Uterus (tissue), 4 donors: ENCODE data around the gene CENPB. TPM values are rescaled to one million over a fixed set of nuclear protein-coding genes. Genes with fewer than 3 reads are reported as not detected.
"Not testable (repeated sequence)": the region's sequence is repeated elsewhere in the genome, so short reads cannot be mapped to it uniquely, and the experiment has no call there.

ENCODE experiments used
- DNase-seq, 2 donors: peaks; one replicate each; pipeline ENCODE4 v3.0.0-alpha.2; 2019 to 2020
- H3K27ac ChIP-seq, 2 donors: fragments of 200-600 bp; sonication (generic); 1 replicate in 1 of 2; 2 replicates in 1 of 2; pipeline ENCODE4 v1.5.1; 2016 to 2018
- H3K27me3 ChIP-seq, 2 donors: fragments of 200-600 bp; sonication (generic); one replicate each; pipeline ENCODE4 v1.5.1; 2018 to 2019; ENCODE audit warnings: control low read depth in 1 of 2
- H3K36me3 ChIP-seq, 2 donors: fragments of 200-600 bp; sonication (generic); one replicate each; pipeline ENCODE4 v1.5.1; 2019; ENCODE audit warnings: control low read depth in 1 of 2
- H3K4me1 ChIP-seq, 2 donors: fragments of 200-600 bp; sonication (generic); one replicate each; pipeline ENCODE4 v1.5.1; 2018 to 2019; ENCODE audit warnings: control low read depth in 1 of 2
- H3K4me3 ChIP-seq, 2 donors: fragments of 200-600 bp; sonication (generic); 1 replicate in 1 of 2; 2 replicates in 1 of 2; pipeline ENCODE4 v1.5.1; 2018 to 2019; ENCODE audit warnings: mild to moderate bottlenecking in 1 of 2
- H3K9me3 ChIP-seq, 2 donors: fragments of 200-600 bp; sonication (generic); one replicate each; pipeline ENCODE4 v1.5.1; 2019; ENCODE audit warnings: control low read depth in 1 of 2
- POLR2A ChIP-seq, 2 donors: fragments of 450-650 bp; IDR thresholded peaks; one replicate each; pipeline ENCODE4 v1.6.1; 2016; ENCODE audit warnings: antibody characterized with exemption in 2 of 2, mild to moderate bottlenecking in 1 of 2, moderate library complexity in 1 of 2
- intact Hi-C: fragments of 100-400 bp; cut with DNase I; formaldehyde crosslinking; loops from one replicate; pipeline ENCODE4 v1.15.1; 2023; ENCODE audit warnings: low total_unique reads
- total RNA-seq, 4 donors: library from RNA; depleted of rRNA in 3 of 4; stranded (reverse); fragments of >200 nt in 3 of 4; gene quantifications; one replicate each; pipeline versions ENCODE4 v1.1.0 to v1.2.4, GENCODE V29; 2014 to 2023
- TF ChIP-seq, protein P1 (sequence below), 4 experiments: fragments of 200-600 bp in 2 of 4; fragments of 450-650 bp in 2 of 4; sonication (generic) in 2 of 4; IDR thresholded peaks; one replicate each; pipeline ENCODE4 v1.5.1; 2016 to 2019; ENCODE audit warnings: antibody characterized with exemption in 4 of 4, mild to moderate bottlenecking in 2 of 4, moderate library complexity in 1 of 4
- donor health status: DM: yes; HTN: yes; CAD: no.

CENPB gene, protein sequence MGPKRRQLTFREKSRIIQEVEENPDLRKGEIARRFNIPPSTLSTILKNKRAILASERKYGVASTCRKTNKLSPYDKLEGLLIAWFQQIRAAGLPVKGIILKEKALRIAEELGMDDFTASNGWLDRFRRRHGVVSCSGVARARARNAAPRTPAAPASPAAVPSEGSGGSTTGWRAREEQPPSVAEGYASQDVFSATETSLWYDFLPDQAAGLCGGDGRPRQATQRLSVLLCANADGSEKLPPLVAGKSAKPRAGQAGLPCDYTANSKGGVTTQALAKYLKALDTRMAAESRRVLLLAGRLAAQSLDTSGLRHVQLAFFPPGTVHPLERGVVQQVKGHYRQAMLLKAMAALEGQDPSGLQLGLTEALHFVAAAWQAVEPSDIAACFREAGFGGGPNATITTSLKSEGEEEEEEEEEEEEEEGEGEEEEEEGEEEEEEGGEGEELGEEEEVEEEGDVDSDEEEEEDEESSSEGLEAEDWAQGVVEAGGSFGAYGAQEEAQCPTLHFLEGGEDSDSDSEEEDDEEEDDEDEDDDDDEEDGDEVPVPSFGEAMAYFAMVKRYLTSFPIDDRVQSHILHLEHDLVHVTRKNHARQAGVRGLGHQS
- total RNA-seq: 100 to 1,000 TPM in 2 of 4 donors, 10 to 100 TPM in 2; 18.2 to 127 (median 85.2) TPM

DNA sequence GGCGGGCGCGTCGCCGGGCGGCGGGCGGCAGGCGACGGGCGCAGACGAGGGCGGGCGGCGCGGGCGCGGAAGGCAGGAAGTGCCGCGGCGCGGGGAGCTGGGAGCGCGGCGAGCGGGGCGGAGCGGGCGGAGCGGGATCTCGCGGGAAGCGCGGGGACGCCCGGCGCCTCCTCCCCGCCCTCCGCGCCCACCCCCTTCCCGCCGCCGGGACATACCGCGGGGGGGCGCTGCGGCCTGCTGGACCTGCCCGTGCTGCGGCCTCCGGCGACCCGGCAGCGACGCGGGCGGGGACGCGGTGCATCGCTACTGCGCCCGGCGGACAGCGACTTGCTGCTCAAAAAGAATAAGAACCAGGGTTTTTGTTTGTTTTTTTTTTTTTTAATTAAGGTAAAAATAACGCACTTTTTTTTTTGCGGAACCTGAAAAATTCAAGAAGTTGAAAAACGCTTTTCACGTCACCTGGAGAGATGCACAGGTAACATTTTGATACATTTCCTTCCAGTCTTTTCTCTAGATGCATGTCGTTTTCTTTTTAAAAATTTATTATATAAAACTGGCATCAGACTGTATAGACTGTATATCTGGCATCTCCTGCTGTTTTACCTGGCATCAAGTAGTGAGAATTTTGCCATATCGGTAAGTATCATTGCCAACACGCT lies at the start of gene CENPB:
TSS of gene CENPB (minus strand) at position 76 of the 659 bp plus-strand sequence. CDS start 257 bp downstream, outside the sequence.
- intact Hi-C loops: loop anchor here (5.0 kb wide), 1 partner anchor 36 kb away; the partner anchor contains the start of gene AP5S1
- H3K4me1 ChIP-seq: peaks cover 4 to 18% of the 10 kb centered on the region in 2 donors
- H3K4me3 ChIP-seq: peak within 1 kb of the TSS; percentile 26 to 69
- DNase-seq: peak; percentile 84 to 92
- H3K27me3 ChIP-seq: no peaks in the 10 kb centered on the region
- H3K36me3 ChIP-seq: no peaks in the 10 kb centered on the region
- TF ChIP-seq POLR2A (IDR thresholded peaks at IDR 0.05): peak in 1 of 2 donors; percentile 34
- TF ChIP-seq, protein P1, sequence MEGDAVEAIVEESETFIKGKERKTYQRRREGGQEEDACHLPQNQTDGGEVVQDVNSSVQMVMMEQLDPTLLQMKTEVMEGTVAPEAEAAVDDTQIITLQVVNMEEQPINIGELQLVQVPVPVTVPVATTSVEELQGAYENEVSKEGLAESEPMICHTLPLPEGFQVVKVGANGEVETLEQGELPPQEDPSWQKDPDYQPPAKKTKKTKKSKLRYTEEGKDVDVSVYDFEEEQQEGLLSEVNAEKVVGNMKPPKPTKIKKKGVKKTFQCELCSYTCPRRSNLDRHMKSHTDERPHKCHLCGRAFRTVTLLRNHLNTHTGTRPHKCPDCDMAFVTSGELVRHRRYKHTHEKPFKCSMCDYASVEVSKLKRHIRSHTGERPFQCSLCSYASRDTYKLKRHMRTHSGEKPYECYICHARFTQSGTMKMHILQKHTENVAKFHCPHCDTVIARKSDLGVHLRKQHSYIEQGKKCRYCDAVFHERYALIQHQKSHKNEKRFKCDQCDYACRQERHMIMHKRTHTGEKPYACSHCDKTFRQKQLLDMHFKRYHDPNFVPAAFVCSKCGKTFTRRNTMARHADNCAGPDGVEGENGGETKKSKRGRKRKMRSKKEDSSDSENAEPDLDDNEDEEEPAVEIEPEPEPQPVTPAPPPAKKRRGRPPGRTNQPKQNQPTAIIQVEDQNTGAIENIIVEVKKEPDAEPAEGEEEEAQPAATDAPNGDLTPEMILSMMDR (IDR thresholded peaks at IDR 0.05): peak; percentile 61 to 96 (median 89)
- peak within 1 kb of the TSS; percentile 84 to 85 for H3K27ac ChIP-seq
- H3K9me3 ChIP-seq: no peaks in the 10 kb centered on the region

DNA sequence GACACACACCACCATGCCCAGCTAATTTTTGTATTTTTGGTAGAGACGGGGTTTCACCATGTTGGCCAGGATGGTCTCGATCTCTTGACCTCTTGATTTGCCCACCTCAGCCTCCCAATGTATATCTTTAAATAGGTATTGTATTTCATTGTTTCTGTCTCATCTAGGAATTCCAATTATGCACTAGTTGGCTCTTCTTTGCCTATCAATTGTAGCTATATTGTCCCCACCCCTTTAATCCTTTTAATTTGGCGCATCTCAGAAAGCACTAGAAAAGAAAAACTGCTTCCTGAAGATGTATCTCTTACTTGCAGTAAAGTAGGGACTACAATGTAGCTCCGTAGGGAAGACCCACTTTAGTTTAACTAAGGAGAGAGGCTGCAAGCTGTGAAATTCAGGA lies 49.6 kb upstream of the CENPB start:
- Histone ChIP-seq H3K9me3 (no peaks in the 10 kb centered on the region), H3K27ac (no peak overlapping the region), H3K4me1 (no peaks in the 10 kb centered on the region), H3K36me3 (no peaks in the 10 kb centered on the region), H3K4me3 (no peak overlapping the region), H3K27me3 (no peaks in the 10 kb centered on the region)
- no peak for DNase-seq
- intact Hi-C loops: no loop called here
- TF ChIP-seq, protein P1 (IDR thresholded peaks at IDR 0.05): no peak
- no peak for TF ChIP-seq POLR2A (IDR thresholded peaks at IDR 0.05)

DNA sequence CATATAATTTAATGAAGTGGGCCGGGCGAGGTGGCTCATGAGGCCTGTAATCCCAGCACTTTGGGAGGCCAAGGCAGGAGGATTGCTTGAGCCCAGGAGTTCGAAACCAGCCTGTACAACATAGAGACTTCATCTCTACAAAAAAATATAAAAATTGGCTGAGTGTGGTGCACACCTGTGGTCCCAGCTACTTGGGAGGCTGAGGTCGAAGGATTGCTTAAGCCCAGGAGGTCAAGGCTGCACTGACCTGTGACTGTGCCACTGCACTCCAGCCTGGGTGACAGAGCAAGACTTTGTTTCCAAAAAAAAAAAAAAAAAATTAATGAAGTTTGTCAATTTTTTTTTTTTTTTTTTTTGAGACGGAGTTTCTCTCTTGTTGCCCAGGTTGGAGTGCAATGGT lies 43.4 kb upstream of the CENPB start:
- DNase-seq, H3K4me1 ChIP-seq, H3K36me3 ChIP-seq, H3K27me3 ChIP-seq, intact Hi-C loops, H3K27ac ChIP-seq, H3K9me3 ChIP-seq, H3K4me3 ChIP-seq: not testable (repeated sequence)

DNA sequence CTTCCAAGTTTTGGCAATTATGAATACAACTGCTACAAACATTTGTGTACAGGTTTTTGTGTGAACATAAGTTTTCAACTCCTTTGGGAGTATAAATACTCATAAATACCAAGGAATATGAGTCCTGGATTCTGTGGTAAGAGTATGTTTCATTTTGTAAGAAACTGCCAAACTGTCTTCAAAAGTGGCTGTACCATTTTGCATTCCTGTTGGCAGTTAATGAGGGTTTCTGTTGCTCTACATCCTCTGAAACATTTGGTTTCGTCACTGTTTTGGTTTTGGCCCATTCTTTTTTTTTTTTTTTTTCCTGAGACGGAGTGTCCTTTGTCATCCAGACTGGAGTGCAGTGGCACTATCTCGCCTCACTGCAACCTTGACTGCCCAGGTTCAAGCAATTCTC lies 42.3 kb upstream of the CENPB start:
- Histone ChIP-seq H3K36me3 (no peaks in the 10 kb centered on the region), H3K27ac (no peak overlapping the region), H3K4me1 (no peaks in the 10 kb centered on the region), H3K4me3 (no peak overlapping the region), H3K27me3 (no peaks in the 10 kb centered on the region), H3K9me3 (no peaks in the 10 kb centered on the region)
- intact Hi-C loops: no loop called here
- DNase-seq: no peak
- TF ChIP-seq, protein P1 (IDR thresholded peaks at IDR 0.05): no peak
- no peak for TF ChIP-seq POLR2A (IDR thresholded peaks at IDR 0.05)

DNA sequence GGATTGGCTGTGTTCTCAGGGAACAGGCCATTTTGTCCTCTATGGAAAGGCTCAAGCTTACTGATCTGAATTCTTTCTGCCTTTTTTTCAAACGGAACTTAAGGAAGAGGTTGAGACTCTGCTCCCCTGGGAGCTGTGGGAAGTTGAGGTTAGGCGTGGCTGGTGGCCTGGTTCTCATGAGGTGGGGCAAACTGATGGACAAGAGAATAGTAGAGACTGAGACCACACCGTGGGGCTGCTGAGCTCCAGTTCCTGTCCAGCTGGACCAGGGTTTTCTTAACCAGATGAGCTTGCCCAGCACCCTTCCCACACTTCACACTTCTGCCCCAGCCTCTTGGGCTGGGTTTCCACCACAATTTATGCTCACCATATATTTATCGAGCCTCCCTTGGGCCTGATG lies 39.9 kb upstream of the CENPB start:
- no peak overlapping the region for H3K4me3 ChIP-seq
- H3K36me3 ChIP-seq: no peaks in the 10 kb centered on the region
- TF ChIP-seq, protein P1 (IDR thresholded peaks at IDR 0.05): no peak
- TF ChIP-seq POLR2A (IDR thresholded peaks at IDR 0.05): no peak
- intact Hi-C loops: no loop called here
- peaks cover 0 to 2% of the 10 kb centered on the region in 2 donors for H3K4me1 ChIP-seq
- DNase-seq: no peak
- no peaks in the 10 kb centered on the region for H3K9me3 ChIP-seq
- no peaks in the 10 kb centered on the region for H3K27me3 ChIP-seq
- H3K27ac ChIP-seq: no peak overlapping the region
